ENCODE measurements around the gene XRCC5. TPM values are rescaled to one million over a fixed set of nuclear protein-coding genes. Genes with fewer than 3 reads are reported as not detected.

Gene XRCC5
- total RNA-seq, 4 donors from 2014 or later, result 61.2 to 320 (median 168) TPM

GRCh38 chr2:216165711-216166110, 56.6 kb downstream of the XRCC5 start:
- Histone ChIP-seq H3K4me1 (no peaks in the 10 kb centered on the region), H3K36me3 (no peaks in the 10 kb centered on the region), H3K9me3 (no peaks in the 10 kb centered on the region), H3K27ac (no peak overlapping the region), H3K27me3 (no peaks in the 10 kb centered on the region), H3K4me3 (no peak overlapping the region)
- intact Hi-C loops (cut with DNase I; ENCODE audit: low total_unique reads), result no loop called here
- DNase-seq, result no peak
- TF ChIP-seq POLR2A (IDR thresholded peaks at IDR 0.05), result no peak
- TF ChIP-seq, protein P1, sequence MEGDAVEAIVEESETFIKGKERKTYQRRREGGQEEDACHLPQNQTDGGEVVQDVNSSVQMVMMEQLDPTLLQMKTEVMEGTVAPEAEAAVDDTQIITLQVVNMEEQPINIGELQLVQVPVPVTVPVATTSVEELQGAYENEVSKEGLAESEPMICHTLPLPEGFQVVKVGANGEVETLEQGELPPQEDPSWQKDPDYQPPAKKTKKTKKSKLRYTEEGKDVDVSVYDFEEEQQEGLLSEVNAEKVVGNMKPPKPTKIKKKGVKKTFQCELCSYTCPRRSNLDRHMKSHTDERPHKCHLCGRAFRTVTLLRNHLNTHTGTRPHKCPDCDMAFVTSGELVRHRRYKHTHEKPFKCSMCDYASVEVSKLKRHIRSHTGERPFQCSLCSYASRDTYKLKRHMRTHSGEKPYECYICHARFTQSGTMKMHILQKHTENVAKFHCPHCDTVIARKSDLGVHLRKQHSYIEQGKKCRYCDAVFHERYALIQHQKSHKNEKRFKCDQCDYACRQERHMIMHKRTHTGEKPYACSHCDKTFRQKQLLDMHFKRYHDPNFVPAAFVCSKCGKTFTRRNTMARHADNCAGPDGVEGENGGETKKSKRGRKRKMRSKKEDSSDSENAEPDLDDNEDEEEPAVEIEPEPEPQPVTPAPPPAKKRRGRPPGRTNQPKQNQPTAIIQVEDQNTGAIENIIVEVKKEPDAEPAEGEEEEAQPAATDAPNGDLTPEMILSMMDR (IDR thresholded peaks at IDR 0.05), result no peak

GRCh38 chr2:216169087-216169486, 59.9 kb downstream of the XRCC5 start:
- TF ChIP-seq, protein P1 (IDR thresholded peaks at IDR 0.05), result no peak
- no peak for TF ChIP-seq POLR2A (IDR thresholded peaks at IDR 0.05)
- Histone ChIP-seq H3K36me3 (no peaks in the 10 kb centered on the region), H3K27me3 (no peaks in the 10 kb centered on the region), H3K9me3 (no peaks in the 10 kb centered on the region), H3K4me1 (no peaks in the 10 kb centered on the region), H3K27ac (no peak overlapping the region), H3K4me3 (no peak overlapping the region)
- intact Hi-C loops (cut with DNase I; ENCODE audit: low total_unique reads), result no loop called here
- no peak for DNase-seq

GRCh38 chr2:216170076-216170763, 61.1 kb downstream of the XRCC5 start:
- TF ChIP-seq POLR2A (IDR thresholded peaks at IDR 0.05), result no peak
- TF ChIP-seq, protein P1 (IDR thresholded peaks at IDR 0.05), result no peak
- intact Hi-C loops (cut with DNase I; ENCODE audit: low total_unique reads), result no loop called here
- no peaks in the 10 kb centered on the region for H3K36me3 ChIP-seq

DNA sequence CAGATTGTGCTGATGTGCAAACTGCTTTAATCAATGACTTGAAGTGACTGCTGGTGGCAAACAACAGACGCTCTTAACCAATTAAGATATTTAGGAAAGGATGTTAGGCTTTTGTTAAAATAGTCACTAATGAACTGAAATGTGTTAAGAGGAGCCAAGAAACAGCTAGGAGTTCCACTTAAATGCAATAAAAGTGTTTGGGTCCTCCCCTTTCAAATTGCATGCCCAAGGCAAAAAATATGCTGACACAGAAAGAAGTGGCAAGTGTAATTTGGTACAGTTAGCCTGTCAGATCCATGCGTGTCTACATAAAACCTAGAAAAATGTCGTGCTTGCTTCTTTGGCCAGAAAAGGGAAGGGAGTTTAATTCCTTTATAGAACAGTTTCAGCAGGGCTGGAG, 61.9 kb downstream of the XRCC5 start:
- DNase-seq, result no peak
- Histone ChIP-seq H3K36me3 (no peaks in the 10 kb centered on the region), H3K4me3 (no peak overlapping the region), H3K9me3 (no peaks in the 10 kb centered on the region), H3K27ac (no peak overlapping the region), H3K27me3 (no peaks in the 10 kb centered on the region), H3K4me1 (no peaks in the 10 kb centered on the region)
- TF ChIP-seq POLR2A (IDR thresholded peaks at IDR 0.05), result no peak
- TF ChIP-seq, protein P1 (IDR thresholded peaks at IDR 0.05), result no peak
- intact Hi-C loops (cut with DNase I; ENCODE audit: low total_unique reads), result no loop called here

More at GRCh38 chr2:216170076-216170763, 61.1 kb downstream of the XRCC5 start:
- Histone ChIP-seq H3K4me3 (no peak overlapping the region), H3K9me3 (no peaks in the 10 kb centered on the region), H3K27ac (no peak overlapping the region), H3K4me1 (no peaks in the 10 kb centered on the region), H3K27me3 (no peaks in the 10 kb centered on the region)
- DNase-seq, result no peak

GRCh38 chr2:216172493-216172892, 63.3 kb downstream of the XRCC5 start:
- Histone ChIP-seq H3K9me3 (no peaks in the 10 kb centered on the region), H3K27ac (no peak overlapping the region), H3K36me3 (no peaks in the 10 kb centered on the region), H3K4me3 (no peak overlapping the region), H3K27me3 (no peaks in the 10 kb centered on the region), H3K4me1 (no peaks in the 10 kb centered on the region)
- no peak for DNase-seq
- no peak for TF ChIP-seq POLR2A (IDR thresholded peaks at IDR 0.05)
- TF ChIP-seq, protein P1 (IDR thresholded peaks at IDR 0.05), result no peak
- intact Hi-C loops (cut with DNase I; ENCODE audit: low total_unique reads), result no loop called here
